Articular chondrocyte of knee joint (primary cell): Measurements from ENCODE around the gene C16orf92. TPM values are rescaled to one million over a fixed set of nuclear protein-coding genes. Genes with fewer than 3 reads are reported as not detected.

ENCODE experiments used
- total RNA-seq: library from RNA; depleted of rRNA; stranded (reverse); fragments of >200 nt; gene quantifications from 2 replicates; pipeline ENCODE4 v1.2.3, GENCODE V29; 2012

C16orf92 gene
- not detected in 2 replicates for total RNA-seq

GRCh38 chr16:30022887-30023286 is at the start of gene C16orf92:
Gene C16orf92, plus strand, starts transcription at chr16:30023198. Its CDS starts 143 bp downstream, at chr16:30023341.

DNA sequence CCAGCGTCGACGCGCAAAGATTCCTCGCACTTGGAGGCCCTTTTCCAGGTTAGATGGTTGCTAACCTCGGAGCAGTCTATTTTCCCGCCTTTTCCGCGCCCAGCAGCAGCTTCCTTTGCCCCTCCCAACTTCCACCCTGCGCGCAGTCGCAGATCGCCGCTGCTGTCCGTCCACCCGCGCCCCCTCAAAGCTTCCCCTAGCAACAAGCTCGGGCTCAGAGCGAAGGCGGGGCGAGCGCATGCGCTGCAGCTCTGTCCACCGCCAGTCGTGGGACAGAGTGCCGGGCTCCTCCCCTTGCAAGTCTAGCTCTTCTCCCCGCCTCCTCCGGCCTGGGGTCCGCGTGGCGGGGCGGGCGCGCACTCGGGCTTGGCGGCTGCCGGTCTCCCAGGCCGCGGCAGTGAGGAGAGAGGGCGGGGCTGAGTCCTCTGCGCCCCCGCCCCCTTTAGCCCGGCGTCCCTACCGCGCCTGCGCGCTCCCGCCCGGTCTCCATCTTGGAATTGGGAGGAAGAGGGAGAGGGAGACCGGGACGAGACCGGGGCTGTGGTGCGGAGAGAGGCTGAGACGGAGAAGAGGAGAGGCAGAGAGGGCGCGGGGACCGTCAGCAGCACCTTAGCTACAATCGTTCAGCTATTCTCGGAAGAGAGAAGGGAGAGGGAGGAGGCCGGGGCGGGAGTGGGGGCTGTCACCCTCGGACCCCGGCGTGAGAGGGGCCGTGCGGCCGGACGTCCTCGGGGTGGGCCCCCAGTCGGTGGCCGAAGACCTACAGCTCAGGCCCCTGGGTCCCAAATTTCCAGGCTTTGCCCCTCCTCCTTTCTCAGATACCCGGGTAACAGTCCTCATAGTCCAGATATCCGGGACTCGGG is 49.4 kb upstream of the C16orf92 start, which contains the start of gene TAOK2:
TSS of gene TAOK2 (plus strand) at position 485 of the 863 bp plus-strand sequence. CDS start 3,905 bp downstream, outside the sequence.

DNA sequence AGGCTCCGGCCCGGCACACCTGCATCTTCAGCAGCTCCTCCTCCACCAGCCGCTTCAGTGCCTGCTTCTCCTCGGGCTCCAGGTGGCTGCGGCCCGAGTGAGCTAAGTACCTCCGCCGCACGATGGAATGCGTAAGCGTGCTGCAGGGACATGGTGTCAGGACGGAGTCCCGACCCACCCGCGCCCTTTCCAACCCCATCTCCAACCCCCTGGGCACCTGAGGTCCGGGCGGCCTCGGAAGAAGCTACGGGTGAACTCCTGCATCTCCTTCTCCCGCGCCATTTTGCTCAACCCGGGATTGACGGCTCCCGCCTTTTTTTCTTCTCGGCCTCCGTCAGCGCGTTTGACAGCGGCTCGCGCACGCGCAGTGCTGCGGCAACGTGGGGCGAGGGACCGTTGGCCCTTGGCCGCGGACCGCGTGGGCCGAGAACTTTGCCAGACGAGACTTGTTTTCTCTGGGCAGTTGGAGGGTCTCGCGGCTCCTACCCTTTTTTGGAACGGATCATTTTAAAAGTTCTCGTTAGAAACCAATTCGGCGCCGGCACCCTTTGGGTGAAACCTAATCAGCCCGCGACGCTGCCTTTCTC is 27.6 kb upstream of the C16orf92 start, which contains the start of gene HIRIP3:
TSS of gene HIRIP3 (minus strand) at position 294 of the 587 bp plus-strand sequence. CDS start at position 282, 12 bp downstream.

GRCh38 chr16:29995911-29996765 is 26.9 kb upstream of the C16orf92 start, which contains the start of gene INO80E:
Gene INO80E, plus strand, starts transcription at chr16:29996241. Its CDS starts 70 bp downstream, at chr16:29996311.

DNA sequence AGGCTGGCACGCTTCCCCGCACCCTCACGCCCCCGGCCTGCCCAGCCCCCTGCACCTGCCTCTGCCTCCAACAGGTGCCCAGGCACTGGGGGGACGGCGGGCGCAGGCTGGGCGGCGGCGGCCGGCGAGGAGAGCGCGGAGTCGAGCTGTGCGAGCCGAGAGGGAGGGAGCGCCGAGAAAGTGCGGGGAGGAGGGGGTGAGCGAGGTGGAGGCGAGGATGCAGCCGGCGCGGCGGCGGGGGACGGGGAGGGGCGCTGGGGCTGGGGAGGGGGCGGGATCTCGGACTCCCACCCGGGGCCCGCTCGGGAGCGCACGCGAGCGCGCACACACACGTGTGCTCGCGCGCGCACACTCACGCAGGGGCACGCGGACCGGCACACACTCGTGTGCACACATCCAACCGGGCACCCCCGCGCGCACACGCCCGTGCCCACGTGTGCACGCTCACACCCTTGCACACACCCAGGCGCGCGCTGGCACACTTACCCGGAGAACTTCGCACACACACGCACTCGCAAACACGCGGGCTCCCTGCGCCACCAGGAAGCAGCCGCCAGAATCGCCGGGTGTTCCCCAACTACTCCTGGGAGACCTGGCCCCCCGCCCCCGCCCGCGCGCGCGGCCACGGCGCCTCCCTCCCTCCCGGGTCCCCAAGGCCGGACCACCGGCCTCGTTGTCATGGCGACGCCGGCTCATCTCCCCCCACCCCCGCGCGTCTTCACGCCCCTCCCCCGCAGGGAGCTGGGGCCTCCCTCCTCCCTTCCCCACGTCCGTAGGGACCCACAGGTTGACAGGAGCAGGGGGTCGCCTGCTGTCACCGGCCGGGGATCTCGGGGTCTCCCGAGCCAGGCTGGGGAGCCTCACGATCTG is 11.9 kb upstream of the C16orf92 start, which contains the start of gene DOC2A:
TSS of gene DOC2A (minus strand) at position 184 of the 870 bp plus-strand sequence. CDS start 805 bp downstream, outside the sequence.

GRCh38 chr16:30030841-30031413 is 7.9 kb downstream of the C16orf92 start, which contains the start of gene TLCD3B:
Gene TLCD3B, minus strand, starts transcription at chr16:30031271. Its CDS starts 744 bp downstream, at chr16:30030527.

GRCh38 chr16:30065102-30065942 is 42.3 kb downstream of the C16orf92 start, which contains the start of gene ALDOA:
Gene ALDOA, plus strand, starts transcription at chr16:30065760. Its CDS starts 1,138 bp downstream, at chr16:30066898.

Other genes with a start within 250 kb of the C16orf92 start
- gene ZG16, start 244.9 kb upstream of the C16orf92 start, total RNA-seq: not detected in 2 replicates
- 14.9 and 21.0 TPM in 2 replicates for gene KIF22, start 232.4 kb upstream of the C16orf92 start, total RNA-seq
- 139 and 158 TPM in 2 replicates for gene MAZ, start 216.7 kb upstream of the C16orf92 start, total RNA-seq
- 2.4 and 3.5 TPM in 2 replicates for gene PRRT2, start 211.0 kb upstream of the C16orf92 start, total RNA-seq
- gene PAGR1, start 207.0 kb upstream of the C16orf92 start, total RNA-seq: 13.7 and 18.3 TPM in 2 replicates
- 249 and 324 TPM in 2 replicates for gene MVP, start 202.7 kb upstream of the C16orf92 start, total RNA-seq
- 81.8 and 83.9 TPM in 2 replicates for gene CDIPT, start 160.0 kb upstream of the C16orf92 start, total RNA-seq
- 1.8 and 2.6 TPM in 2 replicates for gene SEZ6L2, start 123.6 kb upstream of the C16orf92 start, total RNA-seq
- 3.1 and 4.8 TPM in 2 replicates for gene ASPHD1, start 122.7 kb upstream of the C16orf92 start, total RNA-seq
- gene KCTD13, start 97.0 kb upstream of the C16orf92 start, total RNA-seq: 11.3 and 12.0 TPM in 2 replicates
- 74.1 and 77.0 TPM in 2 replicates for gene TMEM219, start 61.1 kb upstream of the C16orf92 start, total RNA-seq
- gene TAOK2, start 49.3 kb upstream of the C16orf92 start, total RNA-seq: 32.4 and 35.7 TPM in 2 replicates
- gene HIRIP3, start 27.6 kb upstream of the C16orf92 start, total RNA-seq: 4.1 and 5.4 TPM in 2 replicates
- gene INO80E, start 27.0 kb upstream of the C16orf92 start, total RNA-seq: 26.7 and 26.9 TPM in 2 replicates
- under 0.01 and 0.13 TPM in 2 replicates for gene DOC2A, start 12.2 kb upstream of the C16orf92 start, total RNA-seq
- gene TLCD3B, start 8.1 kb downstream of the C16orf92 start, total RNA-seq: 0.11 and 0.26 TPM in 2 replicates
- 828 and 846 TPM in 2 replicates for gene ALDOA, start 42.6 kb downstream of the C16orf92 start, total RNA-seq
- gene PPP4C, start 52.8 kb downstream of the C16orf92 start, total RNA-seq: 144 and 150 TPM in 2 replicates
- 0.11 and 0.39 TPM in 2 replicates for gene TBX6, start 68.7 kb downstream of the C16orf92 start, total RNA-seq
- gene YPEL3, start 73.0 kb downstream of the C16orf92 start, total RNA-seq: 18.7 and 24.6 TPM in 2 replicates
- 0.54 and 1.4 TPM in 2 replicates for gene GDPD3, start 90.3 kb downstream of the C16orf92 start, total RNA-seq
- gene MAPK3, start 100.0 kb downstream of the C16orf92 start, total RNA-seq: 63.0 and 74.6 TPM in 2 replicates
- gene CORO1A, start 160.4 kb downstream of the C16orf92 start, total RNA-seq: 1.2 and 1.3 TPM in 2 replicates
- 25.1 and 63.9 TPM in 2 replicates for gene BOLA2B, start 170.5 kb downstream of the C16orf92 start, total RNA-seq
- gene SLX1A, start 170.7 kb downstream of the C16orf92 start, total RNA-seq: 11.6 and 14.0 TPM in 2 replicates
- 2.8 and 3.1 TPM in 2 replicates for gene SULT1A3, start 176.1 kb downstream of the C16orf92 start, total RNA-seq
- gene NPIPB13, start 225.3 kb downstream of the C16orf92 start, total RNA-seq: 1.9 and 4.1 TPM in 2 replicates